CD14-positive monocyte (primary cell): Measurements from ENCODE around the gene FAM120B. TPM values are rescaled to one million over a fixed set of nuclear protein-coding genes. Genes with fewer than 3 reads are reported as not detected.

Experiments
- DNase-seq, 3 donors: peaks; one replicate each; pipeline ENCODE4 v3.0.0-alpha.2; 2011 to 2022
- H2AFZ ChIP-seq: 2 replicates; pipeline ENCODE4 v1.6.0; 2012; ENCODE audit warnings: mild to moderate bottlenecking, low read depth, low read length, inconsistent platforms; ENCODE audit not compliant: insufficient read depth, poor library complexity, severe bottlenecking
- H3K27ac ChIP-seq, 2 donors: 1 replicate in 1 of 2; 2 replicates in 1 of 2; pipeline ENCODE4 v1.5.1; 2012 to 2013; ENCODE audit warnings: low read length in 2 of 2, control low read depth in 1 of 2, inconsistent platforms in 1 of 2, low read depth in 1 of 2, mild to moderate bottlenecking in 1 of 2
- H3K27me3 ChIP-seq, 2 donors: one replicate each; pipeline versions ENCODE4 v1.6.0 to v1.6.1; 2011 to 2013; ENCODE audit warnings: low read length in 2 of 2; ENCODE audit not compliant: control insufficient read depth in 2 of 2, insufficient read depth in 2 of 2
- H3K36me3 ChIP-seq, 2 donors: replicated peaks in 1 of 2; 1 replicate in 1 of 2; 2 replicates in 1 of 2; pipeline versions ENCODE4 v1.5.1 to v1.6.1; 2012 to 2013; ENCODE audit warnings: low read length in 2 of 2, control low read depth in 1 of 2, inconsistent platforms in 1 of 2, mild to moderate bottlenecking in 1 of 2; ENCODE audit not compliant: insufficient read depth in 2 of 2, control insufficient read depth in 1 of 2
- H3K4me1 ChIP-seq, 2 donors: 1 replicate in 1 of 2; 2 replicates in 1 of 2; pipeline versions ENCODE4 v1.5.1 to v1.6.1; 2012 to 2013; ENCODE audit warnings: low read length in 2 of 2, control low read depth in 1 of 2, inconsistent platforms in 1 of 2, mild to moderate bottlenecking in 1 of 2, moderate library complexity in 1 of 2; ENCODE audit not compliant: insufficient read depth in 2 of 2, control insufficient read depth in 1 of 2
- H3K4me2 ChIP-seq: replicated peaks from 2 replicates; pipeline ENCODE3; 2012; ENCODE audit warnings: low read length, moderate library complexity, mild to moderate bottlenecking; ENCODE audit not compliant: poor library complexity, severe bottlenecking; ENCODE audit errors: extremely low read depth
- H3K4me3 ChIP-seq, 3 experiments: fragments of 200-600 bp in 1 of 3; sonication (generic) in 1 of 3; replicated peaks in 1 of 3; 1 replicate in 2 of 3; 2 replicates in 1 of 3; pipeline ENCODE4 v1.5.1; 2011 to 2013; ENCODE audit warnings: low read length in 3 of 3, mild to moderate bottlenecking in 3 of 3, control low read depth in 2 of 3, low read depth in 2 of 3, inconsistent platforms in 1 of 3, moderate library complexity in 1 of 3
- H3K79me2 ChIP-seq: 2 replicates; pipeline ENCODE4 v1.6.0; 2012; ENCODE audit warnings: mild to moderate bottlenecking, control low read depth, inconsistent platforms, low read length, moderate library complexity; ENCODE audit not compliant: insufficient read depth
- H3K9ac ChIP-seq: 2 replicates; pipeline ENCODE4 v1.6.0; 2017; ENCODE audit warnings: low read length, mild to moderate bottlenecking; ENCODE audit not compliant: insufficient read depth, poor library complexity, severe bottlenecking
- H3K9me3 ChIP-seq, 2 donors: replicated peaks in 1 of 2; 1 replicate in 1 of 2; 2 replicates in 1 of 2; pipeline versions ENCODE4 v1.5.1 to v1.6.1; 2012 to 2013; ENCODE audit warnings: low read length in 2 of 2, control low read depth in 1 of 2; ENCODE audit not compliant: control insufficient read depth in 1 of 2, insufficient read depth in 1 of 2
- H4K20me1 ChIP-seq: 2 replicates; pipeline ENCODE4 v1.6.0; 2012; ENCODE audit warnings: mild to moderate bottlenecking, low read length, control low read depth, moderate library complexity; ENCODE audit not compliant: insufficient read depth
- H3K27ac Mint-ChIP-seq, 7 donors: one replicate each; pipeline ENCODE4 v1.8.0; 2020; ENCODE audit warnings: mild to moderate bottlenecking in 7 of 7, mixed read lengths in 7 of 7, moderate library complexity in 6 of 7, inconsistent platforms in 2 of 7
- H3K27me3 Mint-ChIP-seq, 3 donors: one replicate each; pipeline ENCODE4 v1.8.0; 2021 to 2022; ENCODE audit warnings: low read depth in 3 of 3, mild to moderate bottlenecking in 3 of 3, mixed read lengths in 3 of 3, moderate library complexity in 3 of 3, inconsistent platforms in 1 of 3
- H3K36me3 Mint-ChIP-seq, 2 donors: one replicate each; pipeline ENCODE4 v1.8.0; 2020; ENCODE audit warnings: mixed read lengths in 2 of 2, inconsistent platforms in 1 of 2, mild to moderate bottlenecking in 1 of 2
- H3K4me1 Mint-ChIP-seq: one replicate; pipeline ENCODE4 v1.8.0; 2020; ENCODE audit warnings: mild to moderate bottlenecking, mixed read lengths
- H3K4me3 Mint-ChIP-seq, 2 donors: one replicate each; pipeline ENCODE4 v1.8.0; 2020; ENCODE audit warnings: mild to moderate bottlenecking in 2 of 2, mixed read lengths in 2 of 2, moderate library complexity in 1 of 2
- H3K9me3 Mint-ChIP-seq, 7 donors: one replicate each; pipeline ENCODE4 v1.8.0; 2020 to 2022; ENCODE audit warnings: mixed read lengths in 7 of 7, mild to moderate bottlenecking in 6 of 7, moderate library complexity in 6 of 7, inconsistent platforms in 2 of 7
- WGBS: methylation state at CpG from one replicate; pipeline ENCODE4 v1.1.5; 2013; ENCODE audit warnings: missing lambda C conversion rate; ENCODE audit not compliant: insufficient coverage; 5-methylcytosine and 5-hydroxymethylcytosine counted together
- intact Hi-C, 2 donors: fragments of 100-400 bp; cut with micrococcal nuclease; formaldehyde crosslinking; loops; one replicate each; pipeline versions ENCODE4 v1.15.0 to v1.15.1; 2023
- polyA plus RNA-seq, 3 donors: library from polyadenylated mRNA; depleted of rRNA in 1 of 3; unstranded in 2 of 3; stranded (reverse) in 1 of 3; fragments of 300-500 nt in 2 of 3; fragments of >200 nt in 1 of 3; fragmentation: Illumina TruSeq in 2 of 3; gene quantifications; 1 replicate in 2 of 3; 2 replicates in 1 of 3; pipeline ENCODE4 v1.2.3, GENCODE V29; 2012 to 2021
- TF ChIP-seq, protein P1 (sequence below): fragments of 200-600 bp; IDR thresholded peaks from one replicate; pipeline ENCODE4 v1.8.0; 2022; ENCODE audit warnings: antibody characterized with exemption, mild to moderate bottlenecking

FAM120B gene
- polyA plus RNA-seq, 3 donors, result 10.6 to 20.2 (median 11.2) TPM

DNA sequence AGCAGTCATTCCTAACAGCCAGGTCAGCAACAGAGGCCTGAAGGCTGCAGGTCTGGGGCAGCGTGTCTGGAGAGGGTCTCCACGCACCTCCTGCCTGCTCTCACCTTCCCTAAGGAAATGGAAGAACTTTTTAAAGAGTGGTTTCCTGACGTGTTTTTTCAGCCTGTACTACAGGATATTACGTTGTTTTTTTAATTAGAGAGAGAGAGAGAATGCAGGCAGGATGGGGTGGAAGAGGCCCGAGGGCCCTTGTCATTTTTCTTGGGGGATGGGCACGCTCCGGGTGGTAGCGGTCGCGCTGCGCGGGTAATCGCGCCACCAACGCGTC, 17.7 kb upstream of the FAM120B start:
- no peak for DNase-seq
- H3K27ac ChIP-seq, result no peak overlapping the region
- H3K36me3 Mint-ChIP-seq, result peaks cover 11 to 18% of the 10 kb centered on the region in 2 donors
- no peak overlapping the region for H3K27ac Mint-ChIP-seq
- intact Hi-C loops, result no loop called here
- H3K27me3 ChIP-seq, result peaks cover 48 to 81% of the 10 kb centered on the region in 2 donors
- WGBS, result under 1% methylated on average over 14 of the region's 16 CpGs
- no peak overlapping the region for H2AFZ ChIP-seq
- no peaks in the 10 kb centered on the region for H3K36me3 ChIP-seq
- peaks cover 34% of the 10 kb centered on the region for H3K4me1 Mint-ChIP-seq
- H3K9ac ChIP-seq, result no peak overlapping the region
- H3K27me3 Mint-ChIP-seq, result peaks cover 71 to 92% (median 79%) of the 10 kb centered on the region in 3 donors
- H3K4me3 ChIP-seq, result peak overlapping the region in 1 of 3 experiments; percentile 85
- H3K4me1 ChIP-seq, result peaks cover 36 to 51% of the 10 kb centered on the region in 2 donors
- no peaks in the 10 kb centered on the region for H4K20me1 ChIP-seq
- H3K9me3 Mint-ChIP-seq, result peaks cover 0 to 31% (median 15%) of the 10 kb centered on the region in 7 donors
- peak overlapping the region; percentile 89 for H3K4me2 ChIP-seq
- TF ChIP-seq, protein P1, sequence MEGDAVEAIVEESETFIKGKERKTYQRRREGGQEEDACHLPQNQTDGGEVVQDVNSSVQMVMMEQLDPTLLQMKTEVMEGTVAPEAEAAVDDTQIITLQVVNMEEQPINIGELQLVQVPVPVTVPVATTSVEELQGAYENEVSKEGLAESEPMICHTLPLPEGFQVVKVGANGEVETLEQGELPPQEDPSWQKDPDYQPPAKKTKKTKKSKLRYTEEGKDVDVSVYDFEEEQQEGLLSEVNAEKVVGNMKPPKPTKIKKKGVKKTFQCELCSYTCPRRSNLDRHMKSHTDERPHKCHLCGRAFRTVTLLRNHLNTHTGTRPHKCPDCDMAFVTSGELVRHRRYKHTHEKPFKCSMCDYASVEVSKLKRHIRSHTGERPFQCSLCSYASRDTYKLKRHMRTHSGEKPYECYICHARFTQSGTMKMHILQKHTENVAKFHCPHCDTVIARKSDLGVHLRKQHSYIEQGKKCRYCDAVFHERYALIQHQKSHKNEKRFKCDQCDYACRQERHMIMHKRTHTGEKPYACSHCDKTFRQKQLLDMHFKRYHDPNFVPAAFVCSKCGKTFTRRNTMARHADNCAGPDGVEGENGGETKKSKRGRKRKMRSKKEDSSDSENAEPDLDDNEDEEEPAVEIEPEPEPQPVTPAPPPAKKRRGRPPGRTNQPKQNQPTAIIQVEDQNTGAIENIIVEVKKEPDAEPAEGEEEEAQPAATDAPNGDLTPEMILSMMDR, result no peak
- H3K4me3 Mint-ChIP-seq, result peak overlapping the region; percentile 74 to 88
- H3K9me3 ChIP-seq, result peaks cover 0 to 38% of the 10 kb centered on the region in 2 donors
- no peaks in the 10 kb centered on the region for H3K79me2 ChIP-seq

DNA sequence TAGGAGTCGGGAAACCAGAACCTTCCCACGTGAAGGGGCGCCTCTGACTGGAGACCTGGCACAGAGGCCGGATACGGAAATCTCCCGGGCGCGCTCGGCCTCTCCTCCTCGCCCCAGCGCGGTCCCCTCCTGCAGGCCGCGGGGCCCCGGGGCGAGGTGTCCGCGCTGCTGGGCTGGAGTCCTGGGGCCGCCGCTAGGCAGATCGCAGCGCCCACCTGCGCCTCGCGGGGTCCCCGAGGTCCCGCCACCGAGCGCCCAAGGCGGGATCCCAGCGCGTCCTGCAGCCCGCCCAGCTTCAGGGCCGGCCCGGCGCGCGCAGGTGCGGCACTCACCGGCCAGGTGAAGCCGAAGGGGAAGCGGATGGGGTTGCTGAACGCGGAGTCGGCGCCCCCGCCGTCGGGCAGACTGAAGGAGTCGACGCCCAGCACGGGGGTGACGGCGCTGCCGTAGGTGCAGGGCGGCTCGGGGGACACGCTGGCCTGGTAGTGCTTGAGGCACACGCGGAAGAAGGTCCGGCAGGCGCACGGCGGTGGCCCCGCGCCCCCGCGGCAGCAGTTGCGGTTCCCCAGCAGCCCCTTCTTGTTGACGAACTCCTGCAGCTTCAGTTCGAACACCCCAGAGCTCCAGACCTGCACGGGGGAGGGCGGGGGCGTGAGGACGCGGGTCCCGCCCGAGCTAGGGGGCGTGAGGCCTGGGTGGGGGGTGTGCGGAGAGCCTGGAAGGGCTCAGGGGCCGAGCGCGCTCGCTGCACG, 17.2 kb upstream of the FAM120B start:
- Histone ChIP-seq H3K36me3 (no peaks in the 10 kb centered on the region), H3K4me2 (peak overlapping the region; percentile 89), H3K9ac (peak overlapping the region; percentile 56), H3K27ac (no peak overlapping the region), H3K4me1 (peaks cover 37 to 54% of the 10 kb centered on the region in 2 donors), H3K4me3 (peak overlapping the region in 2 of 3 experiments; percentile 4 to 85), H2AFZ (peak overlapping the region; percentile 64), H3K79me2 (no peaks in the 10 kb centered on the region), H3K27me3 (peaks cover 53 to 86% of the 10 kb centered on the region in 2 donors), H3K9me3 (peaks cover 0 to 43% of the 10 kb centered on the region in 2 donors), H4K20me1 (no peaks in the 10 kb centered on the region)
- Mint-ChIP-seq H3K36me3 (peaks cover 11 to 20% of the 10 kb centered on the region in 2 donors), H3K27ac (no peak overlapping the region), H3K4me3 (peak overlapping the region; percentile 77 to 88), H3K4me1 (peaks cover 39% of the 10 kb centered on the region), H3K9me3 (peaks cover 0 to 31% (median 15%) of the 10 kb centered on the region in 7 donors), H3K27me3 (peaks cover 76 to 97% (median 85%) of the 10 kb centered on the region in 3 donors)
- DNase-seq, result no peak
- TF ChIP-seq, protein P1, result no peak
- intact Hi-C loops, result no loop called here
- under 1% methylated on average over 85 of the region's 85 CpGs for WGBS
